ENCODE measurements around the gene HTR3B. TPM values are rescaled to one million over a fixed set of nuclear protein-coding genes. Genes with fewer than 3 reads are reported as not detected.

Gene HTR3B
- total RNA-seq, 1 donor from 2014 or later = not detected

- peaks cover 16% of the 10 kb centered on the region for H3K4me1 Mint-ChIP-seq (ENCODE audit: low read depth, unreplicated experiment)
- no peak overlapping the region for H3K4me3 Mint-ChIP-seq (ENCODE audit: unreplicated experiment)
- H3K36me3 Mint-ChIP-seq (ENCODE audit: unreplicated experiment) = no peaks in the 10 kb centered on the region
- DNase-seq = peak; percentile 57
- H3K9me3 Mint-ChIP-seq (ENCODE audit: unreplicated experiment) = no peaks in the 10 kb centered on the region
- no peak overlapping the region for H3K27ac Mint-ChIP-seq (ENCODE audit: unreplicated experiment)
- peaks cover under 1% of the 10 kb centered on the region for H3K27me3 Mint-ChIP-seq (ENCODE audit: unreplicated experiment)
- TF ChIP-seq, protein P1, sequence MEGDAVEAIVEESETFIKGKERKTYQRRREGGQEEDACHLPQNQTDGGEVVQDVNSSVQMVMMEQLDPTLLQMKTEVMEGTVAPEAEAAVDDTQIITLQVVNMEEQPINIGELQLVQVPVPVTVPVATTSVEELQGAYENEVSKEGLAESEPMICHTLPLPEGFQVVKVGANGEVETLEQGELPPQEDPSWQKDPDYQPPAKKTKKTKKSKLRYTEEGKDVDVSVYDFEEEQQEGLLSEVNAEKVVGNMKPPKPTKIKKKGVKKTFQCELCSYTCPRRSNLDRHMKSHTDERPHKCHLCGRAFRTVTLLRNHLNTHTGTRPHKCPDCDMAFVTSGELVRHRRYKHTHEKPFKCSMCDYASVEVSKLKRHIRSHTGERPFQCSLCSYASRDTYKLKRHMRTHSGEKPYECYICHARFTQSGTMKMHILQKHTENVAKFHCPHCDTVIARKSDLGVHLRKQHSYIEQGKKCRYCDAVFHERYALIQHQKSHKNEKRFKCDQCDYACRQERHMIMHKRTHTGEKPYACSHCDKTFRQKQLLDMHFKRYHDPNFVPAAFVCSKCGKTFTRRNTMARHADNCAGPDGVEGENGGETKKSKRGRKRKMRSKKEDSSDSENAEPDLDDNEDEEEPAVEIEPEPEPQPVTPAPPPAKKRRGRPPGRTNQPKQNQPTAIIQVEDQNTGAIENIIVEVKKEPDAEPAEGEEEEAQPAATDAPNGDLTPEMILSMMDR (IDR thresholded peaks at IDR 0.05; ENCODE audit: partially characterized antibody, unreplicated experiment) = no peak
Measured at GRCh38 chr11:113895367-113896155, 9.0 kb upstream of the HTR3B start.

- peak; percentile 48 for DNase-seq
- H3K4me3 Mint-ChIP-seq (ENCODE audit: unreplicated experiment) = no peak overlapping the region
- H3K27ac Mint-ChIP-seq (ENCODE audit: unreplicated experiment) = no peak overlapping the region
- H3K36me3 Mint-ChIP-seq (ENCODE audit: unreplicated experiment) = no peaks in the 10 kb centered on the region
- TF ChIP-seq, protein P1 (IDR thresholded peaks at IDR 0.05; ENCODE audit: partially characterized antibody, unreplicated experiment) = peak; percentile 82
- H3K4me1 Mint-ChIP-seq (ENCODE audit: low read depth, unreplicated experiment) = peaks cover 16% of the 10 kb centered on the region
- H3K27me3 Mint-ChIP-seq (ENCODE audit: unreplicated experiment) = peaks cover 2% of the 10 kb centered on the region
- H3K9me3 Mint-ChIP-seq (ENCODE audit: unreplicated experiment) = no peaks in the 10 kb centered on the region
Measured at GRCh38 chr11:113896156-113896879, 8.3 kb upstream of the HTR3B start.

- H3K27ac Mint-ChIP-seq (ENCODE audit: unreplicated experiment) = no peak overlapping the region
- H3K4me3 Mint-ChIP-seq (ENCODE audit: unreplicated experiment) = no peak overlapping the region
- TF ChIP-seq, protein P1 (IDR thresholded peaks at IDR 0.05; ENCODE audit: partially characterized antibody, unreplicated experiment) = no peak
- no peaks in the 10 kb centered on the region for H3K9me3 Mint-ChIP-seq (ENCODE audit: unreplicated experiment)
- peaks cover 2% of the 10 kb centered on the region for H3K27me3 Mint-ChIP-seq (ENCODE audit: unreplicated experiment)
- H3K36me3 Mint-ChIP-seq (ENCODE audit: unreplicated experiment) = no peaks in the 10 kb centered on the region
- no peak for DNase-seq
- H3K4me1 Mint-ChIP-seq (ENCODE audit: low read depth, unreplicated experiment) = peaks cover 11% of the 10 kb centered on the region
Measured at GRCh38 chr11:113901141-113901540, 3.5 kb upstream of the HTR3B start.

GRCh38 chr11:113906038-113906437 lies 1.4 kb downstream of the HTR3B start:
- Mint-ChIP-seq H3K36me3 (ENCODE audit: unreplicated experiment) (no peaks in the 10 kb centered on the region), H3K27ac (ENCODE audit: unreplicated experiment) (no peak overlapping the region), H3K4me1 (ENCODE audit: low read depth, unreplicated experiment) (peaks cover 9% of the 10 kb centered on the region), H3K4me3 (ENCODE audit: unreplicated experiment) (no peak overlapping the region), H3K27me3 (ENCODE audit: unreplicated experiment) (no peaks in the 10 kb centered on the region), H3K9me3 (ENCODE audit: unreplicated experiment) (no peaks in the 10 kb centered on the region)
- DNase-seq = no peak
- TF ChIP-seq, protein P1 (IDR thresholded peaks at IDR 0.05; ENCODE audit: partially characterized antibody, unreplicated experiment) = no peak

DNA sequence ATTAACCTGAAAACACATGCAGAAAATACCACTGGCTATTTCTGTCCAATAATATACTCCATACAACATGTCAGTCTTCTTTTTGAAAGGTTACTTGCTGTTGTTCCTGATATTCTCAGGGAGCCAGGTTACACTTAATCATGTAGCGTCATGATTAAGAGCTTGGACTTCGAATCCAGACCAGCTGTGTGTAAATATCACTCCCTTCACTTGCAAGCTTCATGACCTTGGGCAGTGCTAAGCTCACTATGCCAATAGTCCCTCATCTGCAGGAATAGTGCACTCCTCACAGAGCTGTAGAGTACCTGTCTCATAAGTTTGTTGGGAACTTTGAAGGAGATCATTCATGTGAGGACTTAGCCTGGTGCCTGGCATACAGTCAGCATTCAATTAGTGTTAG lies 1.9 kb downstream of the HTR3B start:
- TF ChIP-seq, protein P1 (IDR thresholded peaks at IDR 0.05; ENCODE audit: partially characterized antibody, unreplicated experiment) = no peak
- no peaks in the 10 kb centered on the region for H3K36me3 Mint-ChIP-seq (ENCODE audit: unreplicated experiment)
- no peaks in the 10 kb centered on the region for H3K9me3 Mint-ChIP-seq (ENCODE audit: unreplicated experiment)
- no peak for DNase-seq
- H3K4me1 Mint-ChIP-seq (ENCODE audit: low read depth, unreplicated experiment) = peaks cover 9% of the 10 kb centered on the region
- H3K4me3 Mint-ChIP-seq (ENCODE audit: unreplicated experiment) = no peak overlapping the region
- H3K27me3 Mint-ChIP-seq (ENCODE audit: unreplicated experiment) = no peaks in the 10 kb centered on the region
- no peak overlapping the region for H3K27ac Mint-ChIP-seq (ENCODE audit: unreplicated experiment)

All from glutamatergic neuron (in vitro differentiated cells).